Upper lobe of left lung (tissue), 6 donors: ENCODE measurements around the gene SOWAHC. TPM values are rescaled to one million over a fixed set of nuclear protein-coding genes. Genes with fewer than 3 reads are reported as not detected.

Experiments used
- ATAC-seq, 2 donors: fragments of 200-7000 bp; cut with Tn5 transposase; one replicate each; pipeline ENCODE4 v1.9.1; 2022; ENCODE audit warnings: mild to moderate bottlenecking in 2 of 2, moderate library complexity in 2 of 2; ENCODE audit not compliant: low FRiP score in 2 of 2
- DNase-seq, 2 donors: peaks; one replicate each; pipeline ENCODE4 v3.0.0-alpha.2; 2019 to 2020
- H3K27ac ChIP-seq, 4 donors: fragments of 200-600 bp; sonication (generic); one replicate each; pipeline ENCODE4 v1.5.1; 2016 to 2019
- H3K27me3 ChIP-seq, 4 donors: fragments of 200-600 bp; sonication (generic); one replicate each; pipeline ENCODE4 v1.5.1; 2017 to 2019
- H3K36me3 ChIP-seq, 4 donors: fragments of 200-600 bp; sonication (generic); one replicate each; pipeline ENCODE4 v1.5.1; 2016 to 2019
- H3K4me1 ChIP-seq, 4 donors: fragments of 200-600 bp; sonication (generic); one replicate each; pipeline ENCODE4 v1.5.1; 2018 to 2019
- H3K4me3 ChIP-seq, 4 donors: fragments of 200-600 bp; sonication (generic); one replicate each; pipeline ENCODE4 v1.5.1; 2017 to 2019; ENCODE audit warnings: mild to moderate bottlenecking in 2 of 4, moderate library complexity in 1 of 4
- H3K9me3 ChIP-seq, 4 donors: fragments of 200-600 bp; sonication (generic); one replicate each; pipeline ENCODE4 v1.5.1; 2018 to 2019
- CTCF ChIP-seq, 6 experiments: fragments of 450-650 bp in 4 of 6; fragments of 200-600 bp in 2 of 6; sonication (generic) in 2 of 6; IDR thresholded peaks; one replicate each; pipeline ENCODE4 v1.5.1; 2016 to 2019; ENCODE audit warnings: antibody characterized with exemption in 6 of 6
- EP300 ChIP-seq, 4 donors: sonication (generic); formaldehyde crosslinking; IDR thresholded peaks; one replicate each; pipeline ENCODE4 v1.5.1; 2017; ENCODE audit warnings: antibody characterized with exemption in 4 of 4, control low read depth in 2 of 4
- POLR2A ChIP-seq, 4 donors: fragments of 450-650 bp; IDR thresholded peaks; one replicate each; pipeline ENCODE4 v1.5.1; 2016 to 2017; ENCODE audit warnings: antibody characterized with exemption in 4 of 4, mild to moderate bottlenecking in 2 of 4
- POLR2AphosphoS5 ChIP-seq, 2 donors: sonication (generic); formaldehyde crosslinking; IDR thresholded peaks; one replicate each; pipeline ENCODE4 v1.5.1; 2017; ENCODE audit warnings: antibody characterized with exemption in 2 of 2
- WGBS, 2 donors: methylation state at CpG; one replicate each; pipeline ENCODE4 v1.1.5; 2017 to 2018; 5-methylcytosine and 5-hydroxymethylcytosine counted together
- total RNA-seq, 6 donors: library from RNA; depleted of rRNA in 4 of 6; stranded (reverse); fragments of >200 nt in 4 of 6; gene quantifications; one replicate each; pipeline versions ENCODE4 v1.1.0 to v1.2.1, GENCODE V29; 2016 to 2021
- donor health status: DM: no; HTN: no; CAD: no; lungs with moderate emphysema.
- donor health status: DM: no; HTN: yes; CAD: no; lungs with severe emphysema.

The SOWAHC gene
- total RNA-seq, 6 donors from 2014 or later: 17.8 to 30.7 (median 24.7) TPM

GRCh38 chr2:109586687-109587086 lies 27.5 kb upstream of the SOWAHC start:
- no peak for ATAC-seq

GRCh38 chr2:109591206-109591605 lies 23.0 kb upstream of the SOWAHC start:
- TF ChIP-seq CTCF (IDR thresholded peaks at IDR 0.05): no peak
- TF ChIP-seq EP300 (IDR thresholded peaks at IDR 0.05): no peak
- no peak for TF ChIP-seq POLR2AphosphoS5 (IDR thresholded peaks at IDR 0.05)
- TF ChIP-seq POLR2A (IDR thresholded peaks at IDR 0.05): no peak
- Histone ChIP-seq H3K27ac (no peak overlapping the region), H3K27me3 (no peaks in the 10 kb centered on the region), H3K4me1 (peaks cover 0 to 3% (median 0%) of the 10 kb centered on the region in 4 donors), H3K4me3 (no peak overlapping the region), H3K9me3 (no peaks in the 10 kb centered on the region), H3K36me3 (peaks cover 0 to 4% (median 0%) of the 10 kb centered on the region in 4 donors)
- DNase-seq (no peak), ATAC-seq (peak in 1 of 2 donors; percentile 34)

More at GRCh38 chr2:109586687-109587086, 27.5 kb upstream of the SOWAHC start:
- Histone ChIP-seq H3K27ac (no peak overlapping the region), H3K36me3 (peaks cover 0 to 20% (median 4%) of the 10 kb centered on the region in 4 donors), H3K4me1 (peaks cover 0 to 3% (median 0%) of the 10 kb centered on the region in 4 donors), H3K4me3 (no peak overlapping the region), H3K27me3 (no peaks in the 10 kb centered on the region), H3K9me3 (no peaks in the 10 kb centered on the region)
- TF ChIP-seq EP300 (IDR thresholded peaks at IDR 0.05): no peak
- TF ChIP-seq POLR2AphosphoS5 (IDR thresholded peaks at IDR 0.05): no peak
- no peak for TF ChIP-seq POLR2A (IDR thresholded peaks at IDR 0.05)
- no peak for TF ChIP-seq CTCF (IDR thresholded peaks at IDR 0.05)
- no peak for DNase-seq

DNA sequence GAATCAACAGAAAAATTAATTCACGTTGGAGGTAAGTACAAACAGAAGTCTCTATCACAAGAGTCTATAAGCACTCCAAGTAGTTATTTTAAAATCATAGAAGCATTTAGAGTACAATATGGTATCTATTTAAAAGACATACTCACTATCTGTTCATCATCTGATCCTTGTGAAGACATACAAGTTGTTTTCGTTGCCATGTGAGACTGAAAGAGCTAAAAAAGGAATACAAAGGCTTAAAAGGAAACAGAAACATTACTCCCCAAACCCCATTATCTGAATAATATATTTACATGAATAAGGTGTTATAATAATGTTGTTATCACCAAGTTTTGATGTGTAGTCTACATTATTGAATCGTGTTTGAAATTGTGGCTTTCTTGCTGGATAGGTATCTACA lies 21.3 kb upstream of the SOWAHC start:
- WGBS, 2 donors: 86 to 90% methylated on average over 3 of the region's 3 CpGs
- no peak overlapping the region for H3K4me3 ChIP-seq
- no peaks in the 10 kb centered on the region for H3K9me3 ChIP-seq
- H3K27ac ChIP-seq: no peak overlapping the region
- H3K27me3 ChIP-seq: no peaks in the 10 kb centered on the region
- H3K4me1 ChIP-seq: peaks cover 0 to 3% (median 0%) of the 10 kb centered on the region in 4 donors
- no peak for ATAC-seq
- peaks cover 0 to 4% (median 0%) of the 10 kb centered on the region in 4 donors for H3K36me3 ChIP-seq
- no peak for TF ChIP-seq CTCF (IDR thresholded peaks at IDR 0.05)
- no peak for TF ChIP-seq EP300 (IDR thresholded peaks at IDR 0.05)
- TF ChIP-seq POLR2AphosphoS5 (IDR thresholded peaks at IDR 0.05): no peak
- no peak for TF ChIP-seq POLR2A (IDR thresholded peaks at IDR 0.05)
- DNase-seq: no peak

- peaks cover 0 to 3% (median 0%) of the 10 kb centered on the region in 4 donors for H3K4me1 ChIP-seq
- peak in 1 of 2 donors; percentile 50 for DNase-seq
- H3K9me3 ChIP-seq: no peaks in the 10 kb centered on the region
- no peaks in the 10 kb centered on the region for H3K27me3 ChIP-seq
- WGBS, 2 donors: 89 to 98% methylated on average over 16 of the region's 16 CpGs
- no peak overlapping the region for H3K4me3 ChIP-seq
- no peak overlapping the region for H3K27ac ChIP-seq
- H3K36me3 ChIP-seq: peaks cover 0 to 4% (median 0%) of the 10 kb centered on the region in 4 donors
- ATAC-seq: no peak
- no peak for TF ChIP-seq POLR2A (IDR thresholded peaks at IDR 0.05)
- no peak for TF ChIP-seq CTCF (IDR thresholded peaks at IDR 0.05)
- no peak for TF ChIP-seq EP300 (IDR thresholded peaks at IDR 0.05)
- no peak for TF ChIP-seq POLR2AphosphoS5 (IDR thresholded peaks at IDR 0.05)
Measured at GRCh38 chr2:109594246-109594885, 19.8 kb upstream of the SOWAHC start.

DNA sequence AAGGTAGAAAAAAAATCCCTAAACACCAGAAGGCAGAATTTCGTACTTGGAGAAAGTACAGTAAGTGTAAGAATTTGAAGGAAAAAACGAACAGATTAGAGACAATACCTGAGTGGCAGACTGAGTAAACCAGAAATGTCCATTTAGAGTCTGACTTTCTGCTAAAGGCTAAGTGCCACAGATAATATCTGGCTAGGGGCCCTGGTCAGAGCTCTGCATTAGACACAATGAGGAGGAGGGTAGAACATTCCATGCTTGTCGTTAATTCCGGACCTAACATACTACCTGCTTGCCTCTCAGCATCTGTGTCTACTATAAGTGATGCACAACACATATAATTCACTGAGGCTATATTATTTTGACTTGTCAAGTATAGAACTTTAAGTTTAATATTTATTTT lies 18.5 kb upstream of the SOWAHC start:
- TF ChIP-seq CTCF (IDR thresholded peaks at IDR 0.05): no peak
- Histone ChIP-seq H3K4me3 (no peak overlapping the region), H3K36me3 (no peaks in the 10 kb centered on the region), H3K27ac (no peak overlapping the region), H3K4me1 (peaks cover 0 to 3% (median 0%) of the 10 kb centered on the region in 4 donors), H3K27me3 (no peaks in the 10 kb centered on the region), H3K9me3 (no peaks in the 10 kb centered on the region)
- DNase-seq: no peak
- 90 to 92% methylated on average over 4 of the region's 4 CpGs for WGBS, 2 donors
- no peak for ATAC-seq
